ENCODE measurements around the gene SHISA7.

- TF ChIP-seq, protein P1, sequence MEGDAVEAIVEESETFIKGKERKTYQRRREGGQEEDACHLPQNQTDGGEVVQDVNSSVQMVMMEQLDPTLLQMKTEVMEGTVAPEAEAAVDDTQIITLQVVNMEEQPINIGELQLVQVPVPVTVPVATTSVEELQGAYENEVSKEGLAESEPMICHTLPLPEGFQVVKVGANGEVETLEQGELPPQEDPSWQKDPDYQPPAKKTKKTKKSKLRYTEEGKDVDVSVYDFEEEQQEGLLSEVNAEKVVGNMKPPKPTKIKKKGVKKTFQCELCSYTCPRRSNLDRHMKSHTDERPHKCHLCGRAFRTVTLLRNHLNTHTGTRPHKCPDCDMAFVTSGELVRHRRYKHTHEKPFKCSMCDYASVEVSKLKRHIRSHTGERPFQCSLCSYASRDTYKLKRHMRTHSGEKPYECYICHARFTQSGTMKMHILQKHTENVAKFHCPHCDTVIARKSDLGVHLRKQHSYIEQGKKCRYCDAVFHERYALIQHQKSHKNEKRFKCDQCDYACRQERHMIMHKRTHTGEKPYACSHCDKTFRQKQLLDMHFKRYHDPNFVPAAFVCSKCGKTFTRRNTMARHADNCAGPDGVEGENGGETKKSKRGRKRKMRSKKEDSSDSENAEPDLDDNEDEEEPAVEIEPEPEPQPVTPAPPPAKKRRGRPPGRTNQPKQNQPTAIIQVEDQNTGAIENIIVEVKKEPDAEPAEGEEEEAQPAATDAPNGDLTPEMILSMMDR (IDR thresholded peaks at IDR 0.05), result no peak
- TF ChIP-seq EZH2 (IDR thresholded peaks at IDR 0.05), result no peak
- no peak for TF ChIP-seq EZH2phosphoT487 (IDR thresholded peaks at IDR 0.05)
Observed at GRCh38 chr19:55384131-55384919, 58.8 kb downstream of the SHISA7 start, which contains the start of gene TMEM238.
